ENCODE data around the gene CIDEB.
"Not testable (repeated sequence)": the region's sequence is repeated elsewhere in the genome, so short reads cannot be mapped to it uniquely, and the experiment has no call there.

Gene CIDEB, protein sequence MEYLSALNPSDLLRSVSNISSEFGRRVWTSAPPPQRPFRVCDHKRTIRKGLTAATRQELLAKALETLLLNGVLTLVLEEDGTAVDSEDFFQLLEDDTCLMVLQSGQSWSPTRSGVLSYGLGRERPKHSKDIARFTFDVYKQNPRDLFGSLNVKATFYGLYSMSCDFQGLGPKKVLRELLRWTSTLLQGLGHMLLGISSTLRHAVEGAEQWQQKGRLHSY

DNA sequence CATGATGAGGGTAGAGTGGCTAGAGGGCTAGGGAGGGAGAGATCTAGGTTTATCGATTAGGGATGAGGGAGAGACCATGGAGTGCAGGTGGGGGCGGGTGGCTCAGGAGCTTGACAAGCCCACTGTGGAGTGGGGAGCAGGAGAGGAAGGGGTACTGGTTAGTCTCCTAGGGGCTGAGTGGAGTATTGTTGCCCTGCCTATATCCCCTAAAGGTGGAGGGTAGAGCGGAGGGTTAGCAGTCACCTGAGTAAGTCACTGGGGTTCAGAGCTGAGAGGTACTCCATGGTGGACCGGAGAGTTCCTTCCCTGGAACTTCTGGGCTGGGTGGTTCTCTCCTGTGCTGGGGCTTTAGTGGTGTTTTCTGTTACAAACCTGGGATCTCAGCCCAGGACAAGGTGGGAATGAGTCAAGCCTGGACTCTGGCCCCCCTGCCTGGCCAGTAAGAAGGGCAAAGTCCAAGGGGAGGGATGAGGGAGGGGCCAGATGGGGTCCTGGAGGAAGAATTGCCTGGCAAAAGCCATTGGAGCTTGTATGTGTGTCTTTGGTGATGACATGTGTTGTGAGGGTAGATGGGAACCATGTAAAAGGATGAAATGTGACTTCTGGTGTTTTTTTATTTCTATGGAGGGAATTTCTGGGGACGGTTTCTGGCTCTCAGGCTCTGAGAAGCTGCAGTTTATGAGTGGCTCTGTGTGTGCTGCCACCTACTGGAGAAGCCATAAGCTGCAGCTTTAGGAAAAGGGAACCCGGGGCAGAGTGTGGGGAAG lies at the start of gene CIDEB:
TSS of gene CIDEB (minus strand) at position 403 of the 767 bp plus-strand sequence. CDS start at position 284, 119 bp downstream.
- peak; percentile 80 for DNase-seq (ENCODE audit: low spot score)

DNA sequence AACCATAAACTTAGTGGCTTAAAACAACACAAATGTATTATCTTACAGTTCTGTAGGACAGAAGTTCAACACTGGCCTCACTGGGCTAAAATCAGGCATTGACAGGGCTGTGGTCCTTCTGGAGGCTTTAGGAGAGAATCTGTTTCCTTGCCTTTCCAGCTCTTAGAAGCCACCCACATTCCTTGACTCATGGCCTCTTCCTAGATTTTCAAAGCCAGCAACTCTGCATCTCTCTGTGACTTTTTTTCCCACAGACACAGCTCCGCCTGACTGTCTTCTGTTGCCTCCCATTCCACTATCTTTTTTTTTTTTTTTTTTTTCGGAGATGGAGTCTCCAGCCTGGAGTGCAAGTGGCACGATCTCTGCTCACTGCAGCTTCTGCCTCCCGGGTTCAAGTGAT lies 48.4 kb upstream of the CIDEB start:
- DNase-seq (ENCODE audit: low spot score) = no peak

DNA sequence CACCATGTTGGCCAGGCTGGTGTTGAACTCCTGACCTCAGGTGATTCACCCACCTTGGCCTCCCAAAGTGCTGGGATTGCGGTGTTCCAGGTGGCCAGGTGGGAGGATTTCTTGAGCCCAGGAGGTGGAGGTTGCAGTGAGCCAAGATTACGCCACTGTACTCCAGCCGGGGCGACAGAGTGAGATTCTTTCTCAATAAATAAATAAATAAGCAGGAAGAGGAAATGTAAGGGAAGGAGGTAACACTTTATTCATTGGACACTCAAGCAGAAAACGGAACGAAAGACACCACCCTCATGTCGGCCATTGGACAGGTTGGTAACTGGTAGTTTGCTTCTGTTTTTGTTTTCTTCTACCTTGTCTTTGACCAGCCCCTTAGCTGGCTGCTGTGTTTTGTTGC lies 47.2 kb upstream of the CIDEB start:
- no peak for DNase-seq (ENCODE audit: low spot score)

DNA sequence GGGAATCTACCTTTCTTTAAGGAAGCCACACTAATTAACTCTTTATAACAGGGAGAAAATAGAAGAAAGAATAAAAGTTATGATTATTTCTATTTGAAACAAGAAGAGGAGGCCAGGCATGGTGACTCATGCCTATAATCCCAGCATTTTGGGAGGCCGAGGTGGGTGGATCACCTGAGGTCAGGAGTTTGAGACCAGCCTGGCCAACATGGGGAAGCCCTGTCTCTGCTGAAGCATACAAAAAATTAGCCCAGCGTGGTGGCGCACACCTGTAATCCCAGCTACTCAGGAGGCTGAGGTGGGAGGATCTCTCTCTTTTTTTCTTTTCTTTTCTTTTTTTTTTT lies 46.7 kb upstream of the CIDEB start:
- DNase-seq (ENCODE audit: low spot score) = not testable (repeated sequence)

DNA sequence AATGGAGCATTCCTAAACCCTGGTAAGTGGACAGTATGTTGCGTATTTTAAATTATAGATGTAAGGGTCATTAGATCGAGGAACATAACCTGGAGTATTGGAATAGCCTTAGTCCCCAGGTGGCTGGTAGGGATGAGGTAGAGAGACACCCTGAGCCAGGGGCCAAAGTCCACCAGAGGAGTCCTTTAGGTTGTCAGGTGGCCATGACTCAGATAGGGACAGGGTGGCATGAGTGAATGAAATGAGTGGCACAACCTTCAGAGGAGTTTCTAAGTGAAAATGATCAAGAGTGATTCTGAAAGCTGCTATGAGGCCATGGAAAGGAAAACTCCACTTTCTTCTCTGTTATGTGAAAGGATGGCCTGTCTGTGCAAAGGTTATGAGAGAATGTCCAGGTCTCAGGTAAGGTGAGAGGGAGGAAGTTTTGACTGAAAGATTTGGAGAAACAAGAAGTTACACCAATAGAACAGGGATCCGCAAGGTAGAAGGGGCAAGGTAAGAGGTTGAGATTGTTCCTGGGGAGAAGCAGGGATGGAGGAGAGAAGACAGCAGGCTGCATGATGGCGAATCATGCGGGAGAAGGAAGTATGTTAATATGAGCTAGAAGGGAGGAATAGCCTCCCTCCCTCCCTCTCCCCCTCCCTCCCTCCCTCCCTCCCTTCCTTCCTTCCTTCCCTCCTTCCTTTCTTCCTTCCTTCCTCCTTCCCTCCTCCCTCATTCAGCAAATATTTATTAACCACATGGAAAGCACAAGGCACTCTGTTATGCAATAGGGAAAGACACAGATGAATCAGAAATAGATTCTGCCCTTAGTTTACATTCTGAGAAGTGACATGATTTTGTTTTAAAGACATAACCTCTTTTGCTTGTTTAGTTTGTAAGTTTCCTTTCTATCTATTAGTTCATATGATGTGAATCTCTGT lies 46.0 kb upstream of the CIDEB start:
- peak; percentile 45 for DNase-seq (ENCODE audit: low spot score)

DNA sequence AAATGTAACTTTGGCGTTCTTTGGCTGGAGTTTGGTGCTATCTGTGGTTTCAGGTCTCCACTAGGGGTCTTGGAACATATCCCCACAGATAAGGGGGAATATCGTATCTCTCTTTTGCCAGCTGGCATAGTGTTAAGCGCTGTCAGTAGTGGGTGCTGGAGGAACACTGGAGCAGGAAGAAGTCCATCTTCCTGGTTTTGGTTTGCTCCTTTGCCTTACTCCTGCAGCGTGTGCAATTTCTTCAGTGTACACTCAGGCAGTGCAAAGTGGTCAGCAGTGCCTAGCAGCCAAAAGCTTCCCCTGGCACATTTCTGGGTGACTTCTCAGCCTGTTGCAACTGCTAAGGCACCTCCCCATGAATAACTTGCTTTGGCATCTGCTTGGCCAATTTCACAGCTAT lies 43.7 kb upstream of the CIDEB start:
- peak; percentile 47 for DNase-seq (ENCODE audit: low spot score)

DNA sequence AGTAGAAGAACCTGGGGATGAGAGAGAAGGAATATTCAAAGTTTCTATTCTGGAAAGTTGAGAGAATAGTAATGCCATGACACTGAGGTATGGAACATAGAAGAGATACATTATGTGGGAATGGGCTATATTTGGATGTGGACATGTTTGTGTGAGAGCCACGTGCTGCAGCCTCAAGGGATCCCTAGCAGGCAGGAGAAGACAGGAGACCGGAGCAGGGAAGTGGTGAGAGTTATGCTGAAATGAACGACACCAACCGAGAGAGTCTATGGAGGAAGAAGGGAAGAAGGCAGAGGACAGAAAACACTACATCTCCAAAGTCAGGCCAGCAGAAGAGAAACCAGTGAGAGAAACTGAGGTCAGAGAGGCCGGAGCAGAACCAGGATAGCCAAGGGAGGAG lies 42.0 kb upstream of the CIDEB start:
- DNase-seq (ENCODE audit: low spot score) = no peak

DNA sequence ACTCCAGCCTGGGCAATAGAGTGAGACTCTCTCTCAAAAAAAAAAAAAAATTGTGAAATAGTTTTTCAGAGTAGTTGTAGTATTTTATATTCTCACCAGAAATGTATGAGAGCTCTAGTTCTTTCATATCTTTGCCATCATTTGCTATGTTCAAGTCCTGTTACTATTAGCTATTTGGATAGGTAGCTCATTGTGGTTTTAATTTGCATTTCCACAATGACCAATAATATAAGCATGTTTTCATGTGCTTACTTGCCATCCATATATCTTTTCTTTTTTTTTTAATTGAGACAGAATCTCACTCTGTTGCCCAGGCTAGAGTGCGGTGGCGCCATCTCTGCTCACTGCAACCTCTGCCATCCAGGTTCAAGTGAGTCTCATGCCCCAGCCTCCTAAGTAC lies 40.4 kb upstream of the CIDEB start:
- no peak for DNase-seq (ENCODE audit: low spot score)

DNA sequence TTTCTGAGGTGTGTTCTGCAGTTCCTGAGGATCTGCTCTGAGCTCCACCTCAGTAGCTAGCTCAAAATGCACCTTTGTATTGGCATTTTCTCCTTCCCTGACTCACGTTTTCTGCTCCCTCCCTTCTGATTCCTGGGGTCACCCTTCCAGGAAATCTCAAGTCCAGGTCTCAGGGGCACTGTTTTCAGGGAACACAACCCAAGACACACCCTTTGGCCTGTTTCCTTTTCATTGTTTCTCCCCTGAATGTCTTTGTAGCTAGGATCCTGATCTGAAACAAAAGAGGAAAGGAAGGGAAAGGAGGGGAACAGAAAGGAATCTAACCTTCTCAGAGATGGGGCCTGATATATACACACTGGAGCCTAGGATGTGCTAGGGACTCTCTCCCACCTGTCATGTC lies 39.4 kb upstream of the CIDEB start:
- DNase-seq (ENCODE audit: low spot score) = no peak

DNA sequence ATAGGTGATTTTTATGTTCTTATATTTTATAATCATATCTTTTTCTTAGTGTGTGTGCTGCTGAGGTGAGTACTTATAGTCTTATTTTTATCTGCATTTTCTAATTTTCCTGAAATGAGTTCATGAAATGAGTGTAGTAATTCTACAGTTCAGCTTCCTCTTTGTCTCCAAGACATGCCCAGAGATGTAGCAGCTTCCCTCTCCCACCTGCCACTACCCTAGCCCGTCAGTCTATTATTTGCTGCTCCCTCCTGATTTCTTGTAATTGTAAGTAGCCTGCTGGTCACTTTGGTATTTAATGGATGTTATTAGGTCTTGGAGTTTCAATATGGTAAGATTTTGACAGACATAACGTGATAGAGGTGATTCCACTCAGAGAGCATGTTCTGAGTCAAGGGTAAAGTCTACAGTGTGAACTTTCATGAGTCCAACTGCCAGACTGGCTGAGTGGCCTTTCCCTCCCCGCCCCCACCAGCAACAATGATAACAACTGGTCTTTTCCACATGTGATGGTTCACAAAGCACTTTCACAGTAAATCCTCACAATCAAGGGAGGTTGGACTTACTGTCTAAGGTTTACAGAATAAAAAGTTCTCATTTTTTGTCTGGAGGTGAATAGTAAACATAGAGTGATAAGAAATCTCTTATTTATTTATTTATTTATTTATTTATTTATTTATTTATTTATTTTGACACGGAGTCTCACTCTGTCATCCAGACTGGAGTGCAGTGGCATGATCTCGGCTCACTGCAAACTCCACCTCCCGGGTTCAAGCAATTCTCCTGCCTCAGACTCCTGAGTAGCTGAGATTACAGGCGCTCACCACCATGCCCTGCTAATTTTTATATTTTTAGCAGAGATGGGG lies 36.3 kb upstream of the CIDEB start:
- no peak for DNase-seq (ENCODE audit: low spot score)

DNA sequence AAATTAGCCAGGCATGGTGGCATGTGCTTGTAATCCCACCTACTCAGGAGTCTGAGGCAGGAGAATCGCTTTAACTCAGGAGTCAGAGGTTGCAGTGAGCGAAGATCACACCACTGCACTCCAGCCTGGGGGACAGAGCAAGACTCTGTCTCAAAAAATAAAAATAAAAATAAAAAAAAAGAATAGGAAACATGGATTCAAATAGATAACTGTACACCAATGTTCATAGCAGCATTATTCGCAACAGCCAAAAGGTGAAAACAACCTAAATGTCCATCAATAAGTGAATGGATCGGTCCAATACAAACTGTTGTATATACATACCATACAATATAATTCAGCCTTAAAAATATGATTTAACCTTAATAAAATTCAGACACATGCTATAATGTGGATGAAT lies 35.1 kb upstream of the CIDEB start:
- no peak for DNase-seq (ENCODE audit: low spot score)

DNA sequence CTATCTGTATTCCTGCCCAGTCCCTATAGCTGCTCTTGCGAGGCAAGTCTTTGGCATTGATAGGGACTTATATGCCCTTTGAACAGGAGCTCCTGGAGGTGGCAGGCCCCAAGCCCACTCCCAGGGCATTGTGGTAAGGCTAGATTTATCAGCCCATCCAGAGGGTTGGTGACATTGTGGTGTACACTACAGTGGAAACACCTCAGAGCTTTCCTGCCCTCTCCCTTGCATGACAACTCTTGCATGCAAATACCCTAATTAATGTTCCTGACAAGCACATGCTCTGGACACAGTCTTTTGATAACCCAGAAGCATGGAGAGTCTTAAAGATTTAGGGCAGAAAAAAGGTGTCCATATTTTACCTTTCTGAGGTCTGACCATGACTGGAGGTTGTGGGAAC lies 32.8 kb upstream of the CIDEB start:
- DNase-seq (ENCODE audit: low spot score) = no peak

DNA sequence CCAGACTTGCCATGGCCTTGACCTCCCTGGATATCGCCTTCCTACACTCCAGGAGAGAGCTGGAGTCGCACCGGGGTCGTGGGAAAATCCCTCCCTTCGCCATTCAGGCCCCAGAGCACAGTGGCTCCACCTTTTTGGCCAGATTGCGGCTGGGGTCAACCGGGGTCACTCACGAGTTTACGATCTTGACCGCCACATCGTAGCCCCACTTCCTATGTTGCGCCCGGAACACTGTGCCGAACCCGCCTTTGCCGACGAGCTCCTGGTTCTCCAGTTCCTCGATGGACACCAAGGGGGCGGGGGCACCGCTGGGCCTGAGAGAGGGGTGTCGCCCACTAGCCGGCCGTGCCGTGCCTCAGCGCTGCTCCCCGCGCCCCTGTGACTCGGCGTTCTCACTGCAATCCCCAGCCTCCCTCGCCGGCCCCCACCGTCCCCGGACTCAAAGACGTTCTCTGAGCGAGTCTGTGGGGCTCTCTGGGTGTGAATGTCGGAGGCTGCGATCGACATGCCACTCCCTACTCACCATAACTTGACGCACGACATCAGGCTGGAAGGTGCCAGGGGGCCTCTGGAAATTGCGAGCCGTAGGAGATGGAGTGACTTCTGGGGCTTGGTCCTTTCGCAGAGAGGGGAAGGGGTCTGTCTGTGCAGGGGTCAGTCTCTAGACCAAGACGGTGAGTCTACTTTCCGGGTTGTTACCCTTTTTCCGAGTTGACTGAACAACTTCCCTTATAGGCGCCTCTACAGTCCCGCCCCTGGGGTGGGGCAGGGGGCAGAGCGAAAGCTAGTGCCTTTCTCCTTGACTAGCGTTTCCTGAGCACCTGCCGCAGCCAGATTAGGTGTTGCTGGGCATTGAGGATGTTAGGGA lies 31.7 kb upstream of the CIDEB start, which contains the start of gene RIPK3:
TSS of gene RIPK3 (minus strand) at position 708 of the 868 bp plus-strand sequence. CDS start at position 543, 165 bp downstream.
- no peak for DNase-seq (ENCODE audit: low spot score)

DNA sequence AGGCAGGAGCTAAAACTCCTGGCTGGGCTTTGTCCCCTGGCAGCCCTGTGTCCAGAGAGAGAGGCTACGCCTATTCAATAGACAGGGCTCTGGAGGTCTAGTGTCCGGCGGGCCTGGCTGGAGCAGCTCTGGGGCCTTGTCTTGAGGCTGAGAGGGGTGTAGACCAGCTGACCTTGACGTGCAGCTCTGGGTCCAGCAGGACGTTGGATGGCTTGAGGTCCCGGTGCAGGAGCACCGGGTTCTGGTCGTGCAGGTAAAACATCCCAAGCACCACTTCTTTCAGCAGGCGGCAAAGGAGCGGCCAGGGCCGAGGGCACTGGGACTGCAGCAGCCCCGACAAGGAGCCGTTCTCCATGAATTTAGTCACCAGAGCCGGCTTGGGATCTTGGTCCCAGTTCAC lies 31.1 kb upstream of the CIDEB start:
- DNase-seq (ENCODE audit: low spot score) = no peak

DNA sequence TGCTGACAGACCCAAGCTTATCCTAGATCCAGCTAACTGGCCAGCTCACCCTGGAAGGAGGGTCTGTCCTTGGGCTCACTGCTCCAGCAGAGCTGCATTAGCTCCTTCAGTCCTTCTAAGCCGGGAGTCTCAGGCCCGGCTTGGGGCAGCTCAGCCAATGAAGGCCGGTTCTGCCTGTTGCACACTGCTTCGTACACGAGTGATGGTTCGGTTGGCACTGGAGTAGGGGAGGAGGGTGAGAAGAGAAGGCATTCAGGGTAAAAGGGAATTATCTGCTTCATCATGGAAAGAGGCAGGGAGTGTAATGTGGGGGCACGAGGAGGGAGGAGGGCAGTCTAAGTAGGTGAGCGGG lies 30.0 kb upstream of the CIDEB start:
- no peak for DNase-seq (ENCODE audit: low spot score)

DNA sequence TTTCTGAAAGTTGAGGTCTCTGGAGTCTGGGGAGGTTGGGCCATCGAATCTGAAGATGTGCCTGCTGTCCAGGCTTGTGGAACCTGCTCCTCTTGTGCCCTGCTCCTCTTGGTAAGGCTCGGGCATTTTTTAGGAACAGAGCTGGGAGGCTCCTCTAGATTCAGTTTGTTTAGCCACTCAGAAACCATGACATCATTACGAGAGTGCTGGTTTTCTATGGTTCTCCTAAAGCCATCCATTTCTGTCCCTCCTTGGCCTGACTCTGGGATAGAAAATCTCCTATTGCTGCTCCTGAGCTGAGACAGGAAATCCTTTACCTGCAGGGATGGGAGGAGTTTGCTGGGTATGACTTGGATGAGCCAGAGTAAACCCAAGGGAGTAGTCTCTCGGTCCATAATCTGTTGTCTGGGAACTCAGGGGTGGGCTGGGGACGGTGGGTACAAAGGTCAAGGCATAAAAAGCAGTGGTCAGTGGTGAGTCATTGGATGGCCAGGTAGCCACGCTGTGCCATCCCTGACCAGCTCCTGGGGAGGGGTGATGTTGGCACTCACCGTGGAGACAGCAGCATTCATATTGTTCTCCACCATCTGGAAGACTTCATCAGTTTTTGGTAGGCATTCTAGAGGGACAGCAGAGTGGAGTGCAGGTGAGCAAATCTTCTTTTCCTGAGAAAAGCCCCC lies 29.5 kb upstream of the CIDEB start:
- no peak for DNase-seq (ENCODE audit: low spot score)

DNA sequence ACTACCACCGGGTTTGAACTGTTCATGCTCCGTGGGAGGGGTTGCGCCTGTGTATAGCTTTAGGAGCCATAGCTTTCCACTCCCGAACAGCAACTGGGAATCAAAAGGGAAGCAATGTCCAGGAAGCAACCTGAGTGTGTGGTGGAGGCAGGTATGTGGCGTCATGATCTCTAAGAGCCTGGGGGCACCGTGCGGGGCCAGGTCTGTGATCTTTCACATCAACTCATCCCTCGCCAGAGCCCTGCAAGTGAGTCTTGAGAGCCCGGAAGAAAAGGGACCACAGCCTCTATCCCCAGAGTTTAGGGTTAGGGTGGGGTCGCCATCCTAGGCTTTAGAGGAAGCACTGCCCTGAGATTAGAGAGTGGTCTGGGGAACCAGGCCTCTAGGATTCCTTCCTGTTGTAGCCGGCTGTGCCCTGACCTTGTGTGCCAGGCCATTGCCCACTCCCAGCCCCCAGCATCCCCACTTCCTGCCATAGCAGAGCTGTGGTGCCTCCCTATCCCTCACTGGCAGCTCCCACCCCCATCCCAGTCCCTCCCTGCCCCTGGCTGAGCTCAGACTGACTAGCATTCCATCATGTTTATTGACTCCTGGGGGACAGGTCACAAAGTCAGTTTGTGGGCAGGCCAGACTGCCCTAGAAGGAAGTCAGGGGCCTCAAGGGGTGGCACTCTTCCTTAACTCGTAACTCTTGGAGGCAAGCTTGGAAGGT lies 27.8 kb upstream of the CIDEB start:
- DNase-seq (ENCODE audit: low spot score) = no peak

DNA sequence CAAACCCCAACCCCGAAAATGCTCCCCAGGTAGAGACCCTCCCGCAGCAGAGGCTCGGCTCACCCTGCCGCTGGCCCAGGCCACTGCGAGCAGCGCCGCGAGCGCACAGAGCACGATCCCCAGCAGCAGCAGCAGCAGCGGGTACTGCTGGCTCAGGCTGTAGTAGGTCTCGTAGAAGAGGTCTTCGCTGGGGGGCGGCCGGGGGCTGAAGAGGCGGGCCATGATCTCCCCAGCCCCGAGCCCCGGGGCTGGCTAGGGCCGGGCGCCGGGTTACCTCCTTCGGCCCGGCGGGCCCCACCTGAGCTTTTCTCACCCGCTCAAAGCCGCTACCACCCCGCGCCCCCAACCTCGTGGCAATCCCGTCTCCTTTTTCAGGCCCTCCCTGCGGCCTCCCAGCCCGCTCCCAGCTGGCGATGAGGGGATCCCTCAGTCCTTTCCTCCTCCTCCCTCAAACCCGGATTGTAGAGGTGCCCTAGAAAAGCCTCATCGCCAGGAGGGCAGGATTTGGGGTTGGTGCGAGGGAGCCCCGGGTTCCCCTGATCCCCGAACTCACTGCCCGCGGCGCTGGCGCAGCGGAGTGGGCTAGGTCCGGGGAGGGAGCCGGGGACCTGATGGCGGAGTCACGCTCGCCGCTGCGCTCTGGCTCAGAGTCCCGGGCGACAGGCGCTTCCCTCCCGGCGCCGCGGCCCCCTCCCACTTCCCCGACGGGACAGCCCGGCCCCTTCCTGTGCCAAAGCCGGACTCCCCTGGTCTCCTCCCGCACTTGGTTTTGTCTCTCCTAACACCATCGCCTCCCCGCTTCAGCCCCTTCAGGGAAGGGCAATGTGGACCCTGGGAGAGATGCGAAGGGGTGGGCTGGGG lies 26.9 kb upstream of the CIDEB start, which contains the start of gene ADCY4:
TSS of gene ADCY4 (minus strand) at position 641 of the 861 bp plus-strand sequence. CDS start at position 222, 419 bp downstream.
- DNase-seq (ENCODE audit: low spot score) = no peak
